Stimulated activated effector memory CD8-positive, alpha-beta T cell treated with anti-CD3 and anti-CD28 coated beads, Interleukin-12 subunit alpha, Interleukin-12 subunit beta, amount 100 ng/mL, for 72 hours (primary cell): ENCODE measurements around the gene EMX1.

Experiments
- ATAC-seq: fragments of 150-1000 bp; cut with Tn5 transposase; 2 replicates; pipeline ENCODE4 v1.10.0; 2021
- DNase-seq, 2 donors: peaks; one replicate each; pipeline ENCODE4 v3.0.0; 2021 to 2022; ENCODE audit warnings: low spot score in 2 of 2
- H3K27ac Mint-ChIP-seq: one replicate; pipeline ENCODE4 v1.8.0; 2022; ENCODE audit warnings: mild to moderate bottlenecking, mixed read lengths
- H3K36me3 Mint-ChIP-seq: one replicate; pipeline ENCODE4 v1.8.0; 2022; ENCODE audit warnings: mild to moderate bottlenecking, mixed read lengths
- H3K4me1 Mint-ChIP-seq: one replicate; pipeline ENCODE4 v1.8.0; 2022; ENCODE audit warnings: mixed read lengths
- H3K4me3 Mint-ChIP-seq: one replicate; pipeline ENCODE4 v1.8.0; 2022; ENCODE audit warnings: mild to moderate bottlenecking, mixed read lengths
- H3K9me3 Mint-ChIP-seq: one replicate; pipeline ENCODE4 v1.8.0; 2022; ENCODE audit warnings: mixed read lengths

EMX1 gene

DNA sequence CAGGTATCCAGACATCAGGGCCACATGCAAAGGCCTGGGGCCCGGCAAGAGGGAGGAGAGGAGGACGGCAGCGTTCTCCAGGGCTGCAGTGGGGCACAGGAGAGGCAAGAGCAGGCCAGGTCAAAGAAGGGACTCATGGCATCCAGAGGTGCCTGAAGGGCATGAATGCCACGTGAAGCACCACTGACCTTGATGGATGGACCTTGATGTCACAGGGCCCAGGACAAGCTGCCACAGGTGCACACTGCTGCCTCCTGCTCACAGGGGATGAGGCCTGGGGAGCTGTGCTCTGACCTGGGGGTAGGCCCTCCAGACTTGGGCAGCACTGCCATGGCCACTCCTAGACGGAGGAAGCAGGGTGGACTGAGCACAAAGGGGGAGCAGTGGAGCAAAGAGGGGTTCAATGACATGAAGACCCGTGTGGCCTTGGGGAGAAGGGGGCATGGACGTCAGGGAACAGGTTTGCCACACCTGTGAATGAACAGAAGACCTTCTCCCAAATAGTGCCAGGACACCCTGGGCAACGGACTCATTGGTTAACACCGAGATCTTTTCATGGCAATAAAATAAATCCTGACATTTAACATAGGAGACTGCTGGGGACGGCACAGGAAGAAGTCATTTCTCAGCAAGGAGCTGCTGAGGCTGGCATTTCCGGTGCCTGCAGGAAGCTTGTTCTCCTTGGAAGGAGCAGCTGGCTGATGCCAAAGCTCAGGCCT lies 65.6 kb downstream of the EMX1 start:
- DNase-seq (no peak), ATAC-seq (no peak)
- H3K27ac Mint-ChIP-seq, result no peak overlapping the region
- no peak overlapping the region for H3K4me3 Mint-ChIP-seq
- peaks cover 6% of the 10 kb centered on the region for H3K4me1 Mint-ChIP-seq
- H3K36me3 Mint-ChIP-seq, result peaks cover 7% of the 10 kb centered on the region
- no peaks in the 10 kb centered on the region for H3K9me3 Mint-ChIP-seq

GRCh38 chr2:72983500-72984161 lies 66.3 kb downstream of the EMX1 start:
- Mint-ChIP-seq H3K27ac (no peak overlapping the region), H3K4me1 (peaks cover 6% of the 10 kb centered on the region), H3K36me3 (peaks cover 7% of the 10 kb centered on the region), H3K4me3 (no peak overlapping the region), H3K9me3 (no peaks in the 10 kb centered on the region)
- ATAC-seq (no peak), DNase-seq (no peak)

DNA sequence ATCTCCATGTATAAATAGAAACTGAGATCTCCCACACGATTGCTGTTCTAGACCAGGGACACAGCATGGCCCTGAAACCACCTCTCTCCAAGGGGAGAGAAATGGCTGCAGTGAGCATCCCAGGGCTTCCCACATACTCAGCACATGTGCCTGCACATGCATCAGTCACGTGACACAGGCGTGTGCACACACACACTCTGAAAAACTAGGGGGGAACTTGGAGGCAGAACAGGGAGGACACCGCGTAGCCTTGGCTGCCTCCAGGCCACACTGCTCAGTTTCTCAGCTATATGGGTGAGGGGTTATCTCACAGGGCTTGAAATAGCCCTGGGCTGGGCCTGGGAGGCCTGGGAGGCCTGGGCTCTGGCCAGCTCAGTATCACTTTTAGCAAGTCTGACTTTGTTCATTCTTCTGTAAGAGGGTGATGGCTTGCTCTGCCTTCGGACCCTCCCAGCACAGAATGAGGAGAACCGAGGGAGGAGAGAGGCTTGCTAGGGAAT lies 66.9 kb downstream of the EMX1 start:
- Mint-ChIP-seq H3K4me1 (peaks cover 6% of the 10 kb centered on the region), H3K27ac (no peak overlapping the region), H3K4me3 (no peak overlapping the region), H3K36me3 (peaks cover 7% of the 10 kb centered on the region), H3K9me3 (no peaks in the 10 kb centered on the region)
- no peak for ATAC-seq
- DNase-seq, result no peak
